Measurements from ENCODE around the gene KRTAP12-4. TPM values are rescaled to one million over a fixed set of nuclear protein-coding genes. Genes with fewer than 3 reads are reported as not detected.

KRTAP12-4 gene
- total RNA-seq, 1 donor from 2014 or later, result not detected

- Mint-ChIP-seq H3K4me1 (ENCODE audit: unreplicated experiment) (peaks cover 5% of the 10 kb centered on the region), H3K36me3 (no peaks in the 10 kb centered on the region), H3K27ac (no peak overlapping the region), H3K9me3 (peaks cover 17% of the 10 kb centered on the region), H3K4me3 (no peak overlapping the region), H3K27me3 (peaks cover 68% of the 10 kb centered on the region)
- no peak for DNase-seq (ENCODE audit: extremely low spot score, unreplicated experiment)
- TF ChIP-seq CTCF (conservative IDR thresholded peaks at IDR 0.05), result no peak
Measured at GRCh38 chr21:44696572-44696971, 42.1 kb upstream of the KRTAP12-4 start.

GRCh38 chr21:44695641-44696040 lies 41.2 kb upstream of the KRTAP12-4 start:
- no peak overlapping the region for H3K27ac Mint-ChIP-seq
- DNase-seq (ENCODE audit: extremely low spot score, unreplicated experiment), result no peak
- H3K36me3 Mint-ChIP-seq, result no peaks in the 10 kb centered on the region
- H3K4me1 Mint-ChIP-seq (ENCODE audit: unreplicated experiment), result peaks cover 5% of the 10 kb centered on the region
- no peak for TF ChIP-seq CTCF (conservative IDR thresholded peaks at IDR 0.05)
- H3K4me3 Mint-ChIP-seq, result no peak overlapping the region
- peaks cover 69% of the 10 kb centered on the region for H3K27me3 Mint-ChIP-seq
- H3K9me3 Mint-ChIP-seq, result peaks cover 17% of the 10 kb centered on the region

GRCh38 chr21:44695184-44695583 lies 40.7 kb upstream of the KRTAP12-4 start:
- Mint-ChIP-seq H3K27me3 (peaks cover 73% of the 10 kb centered on the region), H3K9me3 (peaks cover 17% of the 10 kb centered on the region), H3K36me3 (no peaks in the 10 kb centered on the region), H3K4me1 (ENCODE audit: unreplicated experiment) (peaks cover 5% of the 10 kb centered on the region), H3K27ac (no peak overlapping the region), H3K4me3 (no peak overlapping the region)
- DNase-seq (ENCODE audit: extremely low spot score, unreplicated experiment), result no peak
- no peak for TF ChIP-seq CTCF (conservative IDR thresholded peaks at IDR 0.05)

GRCh38 chr21:44694776-44695175 lies 40.3 kb upstream of the KRTAP12-4 start:
- H3K27me3 Mint-ChIP-seq, result peaks cover 73% of the 10 kb centered on the region
- no peak for TF ChIP-seq CTCF (conservative IDR thresholded peaks at IDR 0.05)
- H3K4me3 Mint-ChIP-seq, result no peak overlapping the region
- DNase-seq (ENCODE audit: extremely low spot score, unreplicated experiment), result no peak
- H3K9me3 Mint-ChIP-seq, result peaks cover 17% of the 10 kb centered on the region
- peaks cover 5% of the 10 kb centered on the region for H3K4me1 Mint-ChIP-seq (ENCODE audit: unreplicated experiment)
- H3K36me3 Mint-ChIP-seq, result no peaks in the 10 kb centered on the region
- H3K27ac Mint-ChIP-seq, result no peak overlapping the region

- TF ChIP-seq CTCF (conservative IDR thresholded peaks at IDR 0.05), result no peak
- Mint-ChIP-seq H3K9me3 (peaks cover 17% of the 10 kb centered on the region), H3K27ac (no peak overlapping the region), H3K27me3 (peaks cover 63% of the 10 kb centered on the region), H3K36me3 (no peaks in the 10 kb centered on the region), H3K4me3 (no peak overlapping the region), H3K4me1 (ENCODE audit: unreplicated experiment) (peaks cover 3% of the 10 kb centered on the region)
- DNase-seq (ENCODE audit: extremely low spot score, unreplicated experiment), result no peak
Measured at GRCh38 chr21:44692798-44693512, 38.5 kb upstream of the KRTAP12-4 start.
